DND-41 (cell line): ENCODE results near the gene CDK11B.

ENCODE experiments used
- ATAC-seq: fragments of 200-7000 bp; cut with Tn5 transposase; 3 replicates; pipeline ENCODE4 v1.9.1; 2021; ENCODE audit warnings: low read depth; ENCODE audit not compliant: insufficient read depth
- DNase-seq: peaks from one replicate; pipeline ENCODE4 v3.0.0-alpha.2; 2020
- H2AFZ ChIP-seq: 2 replicates; pipeline ENCODE4 v1.6.0; 2012; ENCODE audit warnings: low read depth, low read length
- H3K27ac ChIP-seq: 2 replicates; pipeline ENCODE4 v1.5.1; 2012; ENCODE audit warnings: low read length, inconsistent platforms
- H3K27me3 ChIP-seq: fragments of 200-600 bp; sonication (generic); 2 replicates; pipeline ENCODE4 v1.6.0; 2012; ENCODE audit warnings: low read length, mild to moderate bottlenecking, inconsistent platforms; ENCODE audit not compliant: insufficient read depth, poor library complexity
- H3K36me3 ChIP-seq: 2 replicates; pipeline ENCODE4 v1.5.1; 2012; ENCODE audit warnings: low read length, inconsistent platforms; ENCODE audit not compliant: insufficient read depth
- H3K4me1 ChIP-seq: 2 replicates; pipeline ENCODE4 v1.5.1; 2012; ENCODE audit warnings: mild to moderate bottlenecking, low read length; ENCODE audit not compliant: insufficient read depth
- H3K4me2 ChIP-seq: 2 replicates; pipeline ENCODE4 v1.6.0; 2012; ENCODE audit warnings: mild to moderate bottlenecking, moderate library complexity, low read length, inconsistent platforms; ENCODE audit not compliant: insufficient read depth
- H3K4me3 ChIP-seq, 2 experiments: fragments of 200-600 bp in 1 of 2; shearing (Covaris generic) in 1 of 2; 2 replicates each; pipeline ENCODE4 v1.5.1; 2012 to 2016; ENCODE audit warnings: inconsistent platforms in 2 of 2, low read length in 2 of 2, mild to moderate bottlenecking in 2 of 2, low read depth in 1 of 2, moderate library complexity in 1 of 2
- H3K79me2 ChIP-seq: 2 replicates; pipeline ENCODE4 v1.6.0; 2012; ENCODE audit warnings: low read length, inconsistent platforms; ENCODE audit not compliant: insufficient read depth
- H3K9ac ChIP-seq: 2 replicates; pipeline ENCODE4 v1.6.0; 2012; ENCODE audit warnings: low read depth, mild to moderate bottlenecking, inconsistent platforms, low read length, moderate library complexity
- H3K9me3 ChIP-seq: 2 replicates; pipeline ENCODE4 v1.5.1; 2012; ENCODE audit warnings: low read length, moderate library complexity, mild to moderate bottlenecking, inconsistent platforms; ENCODE audit not compliant: insufficient read depth, severe bottlenecking
- H4K20me1 ChIP-seq: 2 replicates; pipeline ENCODE4 v1.6.0; 2012; ENCODE audit warnings: low read length; ENCODE audit not compliant: insufficient read depth
- EZH2 ChIP-seq: IDR thresholded peaks from 3 replicates; pipeline ENCODE4 v1.6.1; 2012; ENCODE audit warnings: borderline replicate concordance, low read depth, mild to moderate bottlenecking, moderate library complexity, low read length, inconsistent platforms; ENCODE audit not compliant: severe bottlenecking
- TF ChIP-seq, protein P1 (sequence below): IDR thresholded peaks from 2 replicates; pipeline ENCODE4 v1.5.1; 2012; ENCODE audit warnings: borderline replicate concordance, low read length, moderate library complexity, mild to moderate bottlenecking; ENCODE audit not compliant: poor library complexity, severe bottlenecking; ENCODE audit errors: extremely low read depth

The CDK11B gene

DNA sequence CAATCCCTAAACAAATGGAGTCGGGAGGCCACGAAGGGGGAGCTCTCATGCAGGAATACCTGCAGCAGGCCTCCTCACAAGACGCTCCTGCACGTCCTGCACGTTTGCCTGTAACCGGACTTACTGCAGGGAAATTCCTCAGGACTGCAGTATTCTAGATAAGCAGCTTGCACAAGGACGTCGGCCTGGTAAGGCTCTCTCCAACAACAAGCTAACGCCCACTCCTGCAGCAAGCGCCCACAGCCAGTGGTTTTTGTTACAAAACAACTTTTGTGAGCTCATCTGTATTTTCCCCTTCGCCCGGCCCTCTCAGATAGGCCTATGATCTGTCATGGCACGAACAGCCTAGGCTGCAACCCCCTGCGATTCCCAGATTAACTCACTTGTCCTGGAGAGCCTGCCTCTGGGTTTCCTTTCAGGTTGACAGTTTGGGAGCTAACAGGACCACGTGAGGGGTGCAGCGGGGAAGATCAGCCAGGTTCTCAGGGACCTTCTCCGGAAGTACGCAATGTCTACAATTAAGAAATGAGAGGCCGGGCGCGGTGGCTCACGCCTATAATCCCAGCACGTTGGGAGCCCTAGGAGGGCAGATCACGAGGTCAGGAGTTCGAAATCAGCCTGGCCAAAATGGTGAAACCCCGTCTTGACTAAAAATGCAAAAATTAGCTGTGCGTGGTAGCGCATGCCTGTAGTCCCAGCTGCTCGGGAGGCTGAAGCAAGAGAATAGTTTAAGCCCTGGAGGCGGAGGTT lies 44.4 kb downstream of the CDK11B start:
- Histone ChIP-seq H2AFZ (peak overlapping the region; percentile 80), H3K27me3 (no peaks in the 10 kb centered on the region), H3K4me3 (peak overlapping the region; percentile 68 to 99; a peak in 3 of 4 replicates), H3K4me2 (peak overlapping the region; percentile 85), H3K79me2 (peaks cover 32% of the 10 kb centered on the region), H4K20me1 (peaks cover 31% of the 10 kb centered on the region), H3K36me3 (peaks cover 20% of the 10 kb centered on the region), H3K9ac (peak overlapping the region; percentile 100), H3K9me3 (no peaks in the 10 kb centered on the region), H3K4me1 (peaks cover 38% of the 10 kb centered on the region), H3K27ac (peak overlapping the region; percentile 63)
- ATAC-seq (no peak), DNase-seq (no peak)
- no peak for TF ChIP-seq EZH2

DNA sequence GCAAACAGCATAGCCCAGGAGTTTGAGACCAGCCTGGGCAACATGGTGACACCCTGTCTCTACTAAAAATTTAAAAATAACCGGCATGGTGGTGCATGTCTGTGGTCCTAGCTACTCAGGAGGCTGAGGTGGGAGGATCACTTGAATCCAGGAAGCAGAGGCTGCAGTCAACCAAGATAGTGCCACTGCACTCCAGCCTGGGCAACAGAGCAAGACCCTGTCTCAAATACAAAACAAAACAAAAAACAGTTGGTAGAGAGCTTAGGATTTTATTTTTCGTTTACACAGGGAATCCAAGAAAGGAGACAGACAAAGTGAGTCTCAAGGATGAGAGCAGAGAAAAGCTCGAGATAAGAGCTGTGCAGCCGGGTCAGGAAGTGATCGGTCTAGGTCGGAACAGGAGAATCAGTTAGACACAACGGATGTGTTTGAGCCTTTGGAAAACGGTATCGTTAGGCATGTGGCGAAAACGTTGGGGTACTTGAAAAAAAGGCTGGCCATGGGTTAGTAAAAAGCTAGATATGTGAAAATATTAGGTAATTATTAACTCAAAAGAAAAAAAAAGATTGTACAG lies 45.2 kb downstream of the CDK11B start:
- peaks cover 38% of the 10 kb centered on the region for H3K4me1 ChIP-seq

DNA sequence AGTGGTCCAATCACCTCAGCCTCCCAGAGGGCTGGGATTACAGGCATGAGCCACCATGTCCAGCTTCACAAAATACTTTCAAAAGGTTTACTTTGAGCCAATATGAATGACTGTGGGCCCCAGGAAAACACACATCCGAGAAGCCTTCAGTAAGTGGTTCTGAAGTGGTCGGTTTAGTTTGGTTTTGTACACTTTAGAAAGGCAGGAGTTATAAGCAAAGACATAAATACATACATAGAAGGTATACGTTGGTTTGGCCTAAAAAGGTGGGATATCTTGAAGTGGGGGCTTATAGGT lies 46.8 kb downstream of the CDK11B start:
- Histone ChIP-seq H2AFZ (no peak overlapping the region), H4K20me1 (peaks cover 18% of the 10 kb centered on the region), H3K79me2 (peaks cover 29% of the 10 kb centered on the region), H3K9me3 (no peaks in the 10 kb centered on the region), H3K27ac (no peak overlapping the region), H3K9ac (no peak overlapping the region), H3K4me3 (no peak overlapping the region), H3K4me1 (peaks cover 25% of the 10 kb centered on the region), H3K4me2 (no peak overlapping the region), H3K27me3 (no peaks in the 10 kb centered on the region), H3K36me3 (peaks cover 4% of the 10 kb centered on the region; the same call in 1 of the 2 replicates)
- DNase-seq (no peak), ATAC-seq (no peak)
- no peak for TF ChIP-seq EZH2
- TF ChIP-seq, protein P1, sequence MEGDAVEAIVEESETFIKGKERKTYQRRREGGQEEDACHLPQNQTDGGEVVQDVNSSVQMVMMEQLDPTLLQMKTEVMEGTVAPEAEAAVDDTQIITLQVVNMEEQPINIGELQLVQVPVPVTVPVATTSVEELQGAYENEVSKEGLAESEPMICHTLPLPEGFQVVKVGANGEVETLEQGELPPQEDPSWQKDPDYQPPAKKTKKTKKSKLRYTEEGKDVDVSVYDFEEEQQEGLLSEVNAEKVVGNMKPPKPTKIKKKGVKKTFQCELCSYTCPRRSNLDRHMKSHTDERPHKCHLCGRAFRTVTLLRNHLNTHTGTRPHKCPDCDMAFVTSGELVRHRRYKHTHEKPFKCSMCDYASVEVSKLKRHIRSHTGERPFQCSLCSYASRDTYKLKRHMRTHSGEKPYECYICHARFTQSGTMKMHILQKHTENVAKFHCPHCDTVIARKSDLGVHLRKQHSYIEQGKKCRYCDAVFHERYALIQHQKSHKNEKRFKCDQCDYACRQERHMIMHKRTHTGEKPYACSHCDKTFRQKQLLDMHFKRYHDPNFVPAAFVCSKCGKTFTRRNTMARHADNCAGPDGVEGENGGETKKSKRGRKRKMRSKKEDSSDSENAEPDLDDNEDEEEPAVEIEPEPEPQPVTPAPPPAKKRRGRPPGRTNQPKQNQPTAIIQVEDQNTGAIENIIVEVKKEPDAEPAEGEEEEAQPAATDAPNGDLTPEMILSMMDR: no peak

More for the DNA sequence above, 45.2 kb downstream of the CDK11B start:
- H2AFZ ChIP-seq: no peak overlapping the region
- no peaks in the 10 kb centered on the region for H3K9me3 ChIP-seq
- no peaks in the 10 kb centered on the region for H3K27me3 ChIP-seq
- H3K27ac ChIP-seq: no peak overlapping the region
- H3K4me3 ChIP-seq: peak overlapping the region in 1 of 2 experiments; percentile 99; a peak in 1 of 4 replicates
- ATAC-seq (no peak), DNase-seq (no peak)
- TF ChIP-seq, protein P1: no peak
- TF ChIP-seq EZH2: no peak
- H3K79me2 ChIP-seq: peaks cover 32% of the 10 kb centered on the region
- H3K36me3 ChIP-seq: peaks cover 18% of the 10 kb centered on the region
- H4K20me1 ChIP-seq: peaks cover 30% of the 10 kb centered on the region
- peak overlapping the region; percentile 100 for H3K9ac ChIP-seq
- peak overlapping the region; percentile 85; the same call in 1 of the 2 replicates for H3K4me2 ChIP-seq

DNA sequence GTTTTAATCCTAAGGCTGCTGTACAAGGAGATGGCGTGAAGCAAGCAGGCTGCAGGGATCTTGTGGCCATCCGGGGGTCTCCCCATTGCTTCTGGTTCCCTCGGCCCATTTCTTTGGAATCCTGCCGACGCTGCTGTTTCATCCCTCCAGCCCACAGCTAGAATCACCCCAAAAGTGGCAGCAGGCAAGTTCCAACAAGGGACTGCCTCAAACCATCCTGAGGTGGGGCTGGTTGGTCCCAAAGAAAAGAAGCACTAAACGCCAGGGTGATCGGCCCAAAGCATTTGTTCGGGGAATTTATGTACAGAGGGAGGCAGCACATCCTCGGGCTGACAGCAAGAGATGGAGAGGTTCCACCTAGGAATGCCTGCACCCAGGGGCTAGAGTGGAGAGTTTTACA lies 48.0 kb downstream of the CDK11B start:
- no peak for TF ChIP-seq EZH2
- TF ChIP-seq, protein P1: no peak
- H3K36me3 ChIP-seq: peaks cover 3% of the 10 kb centered on the region; the same call in 1 of the 2 replicates
- H3K9me3 ChIP-seq: no peaks in the 10 kb centered on the region
- H3K4me1 ChIP-seq: peaks cover 15% of the 10 kb centered on the region
- H3K4me3 ChIP-seq: no peak overlapping the region
- no peak for DNase-seq
- H3K27me3 ChIP-seq: no peaks in the 10 kb centered on the region
- H3K27ac ChIP-seq: no peak overlapping the region
- no peak overlapping the region for H3K9ac ChIP-seq
- ATAC-seq: no peak
- H4K20me1 ChIP-seq: peaks cover 10% of the 10 kb centered on the region
- peaks cover 16% of the 10 kb centered on the region for H3K79me2 ChIP-seq
- H2AFZ ChIP-seq: no peak overlapping the region
- H3K4me2 ChIP-seq: no peak overlapping the region
